H1 (cell line): ENCODE results near the gene CXCL5. TPM values are rescaled to one million over a fixed set of nuclear protein-coding genes. Genes with fewer than 3 reads are reported as not detected.
A peak's percentile ranks its signal among the peaks of the same experiment; 100 is the strongest.

ENCODE experiments used
- CTCF ChIA-PET: fragments of 300-600 bp; sonication (Branson Sonifier 250); formaldehyde crosslinking; loops from one replicate; lab custom pipeline; 2021; ENCODE audit not compliant: partially characterized antibody; lab: Charles Lee
- POLR2A ChIA-PET: fragments of 300-600 bp; sonication (Branson Sonifier 250); formaldehyde crosslinking; loops from one replicate; lab custom pipeline; 2021; ENCODE audit warnings: inconsistent platforms; ENCODE audit not compliant: partially characterized antibody; lab: Charles Lee
- DNase-seq, 2 experiments: peaks; one replicate each; pipeline versions ENCODE4 v3.0.0 to v3.0.0-alpha.2; 2010 to 2022; ENCODE audit warnings: low spot score in 2 of 2, low read depth in 1 of 2, mixed read lengths in 1 of 2
- FAIRE-seq: peaks from 2 replicates; lab custom pipeline; 2011; peaks lifted over from hg19 to GRCh38; lab: Jason Lieb, UNC
- H2AFZ ChIP-seq: 2 replicates; pipeline ENCODE4 v1.8.1; 2012; ENCODE audit warnings: low read length, inconsistent platforms
- H2AK5ac ChIP-seq: 2 replicates; pipeline ENCODE4 v1.6.1; 2013; ENCODE audit warnings: low read depth, low read length
- H2BK120ac ChIP-seq: replicated peaks from 2 replicates; pipeline ENCODE3; 2013; ENCODE audit warnings: low read depth, low read length, inconsistent platforms
- H2BK12ac ChIP-seq: 2 replicates; pipeline ENCODE4 v1.6.1; 2013; ENCODE audit warnings: low read depth, low read length
- H2BK15ac ChIP-seq: 2 replicates; pipeline ENCODE4 v1.6.1; 2013; ENCODE audit warnings: low read length
- H2BK20ac ChIP-seq: 2 replicates; pipeline ENCODE4 v1.6.1; 2013; ENCODE audit warnings: low read length
- H2BK5ac ChIP-seq: 2 replicates; pipeline ENCODE4 v1.6.1; 2013; ENCODE audit warnings: low read depth, low read length
- H3K14ac ChIP-seq: 2 replicates; pipeline ENCODE4 v1.6.1; 2013; ENCODE audit warnings: inconsistent platforms; ENCODE audit not compliant: insufficient read length
- H3K18ac ChIP-seq: 2 replicates; pipeline ENCODE4 v1.6.1; 2013; ENCODE audit warnings: low read length; ENCODE audit errors: extremely low read depth
- H3K23ac ChIP-seq: 2 replicates; pipeline ENCODE4 v1.6.1; 2013; ENCODE audit warnings: inconsistent platforms; ENCODE audit not compliant: insufficient read length
- H3K23me2 ChIP-seq: 2 replicates; pipeline ENCODE4 v1.6.1; 2013; ENCODE audit warnings: low read depth, low read length
- H3K27ac ChIP-seq: 2 replicates; pipeline ENCODE4 v1.6.1; 2011; ENCODE audit warnings: low read depth, low read length, inconsistent platforms
- H3K27me3 ChIP-seq, 4 experiments: replicated peaks in 1 of 4; 1 replicate in 1 of 4; 2 replicates in 3 of 4; pipeline versions ENCODE4 v1.6.1 to v1.8.1; 2011 to 2013; ENCODE audit warnings: low read length in 3 of 4, mild to moderate bottlenecking in 3 of 4, inconsistent platforms in 2 of 4, mixed read lengths in 2 of 4, moderate library complexity in 1 of 4; ENCODE audit not compliant: control insufficient read depth in 3 of 4, insufficient read depth in 3 of 4; ENCODE audit errors: extremely low read depth in 1 of 4
- H3K36me3 ChIP-seq, 4 experiments: 2 replicates each; pipeline versions ENCODE4 v1.6.1 to v1.8.1; 2011 to 2013; ENCODE audit warnings: mild to moderate bottlenecking in 4 of 4, low read length in 3 of 4, moderate library complexity in 2 of 4, control low read depth in 1 of 4, inconsistent platforms in 1 of 4; ENCODE audit not compliant: insufficient read depth in 4 of 4, control insufficient read depth in 2 of 4
- H3K4ac ChIP-seq: replicated peaks from 2 replicates; pipeline ENCODE3; 2013; ENCODE audit warnings: low read length, low read depth, mixed read lengths, inconsistent platforms; ENCODE audit not compliant: insufficient read length
- H3K4me1 ChIP-seq, 4 experiments: replicated peaks in 1 of 4; 1 replicate in 1 of 4; 2 replicates in 3 of 4; pipeline versions ENCODE4 v1.6.1 to v1.8.1; 2011 to 2013; ENCODE audit warnings: low read length in 3 of 4, inconsistent platforms in 2 of 4, mixed read lengths in 1 of 4; ENCODE audit not compliant: insufficient read depth in 4 of 4, control insufficient read depth in 3 of 4
- H3K4me2 ChIP-seq, 2 experiments: 2 replicates each; pipeline versions ENCODE4 v1.6.1 to v1.8.1; 2011 to 2013; ENCODE audit warnings: low read depth in 2 of 2, low read length in 2 of 2, control low read depth in 1 of 2, inconsistent platforms in 1 of 2, mild to moderate bottlenecking in 1 of 2; ENCODE audit not compliant: insufficient read depth in 1 of 2
- H3K4me3 ChIP-seq, 4 experiments: fragments of 200-600, 300-600 bp in 1 of 4; sonication (generic), shearing (Covaris generic), sonication (Bioruptor Twin) in 1 of 4; 2 replicates each; pipeline versions ENCODE4 v1.5.1 to v1.8.1; 2011 to 2016; ENCODE audit warnings: low read length in 4 of 4, low read depth in 3 of 4, control low read depth in 2 of 4, inconsistent platforms in 2 of 4, mild to moderate bottlenecking in 2 of 4, mixed read lengths in 1 of 4, moderate library complexity in 1 of 4; ENCODE audit not compliant: insufficient read depth in 2 of 4; ENCODE audit errors: extremely low read depth in 1 of 4
- H3K56ac ChIP-seq: replicated peaks from 2 replicates; pipeline ENCODE3; 2013; ENCODE audit warnings: low read depth, mild to moderate bottlenecking, mixed read lengths, low read length, inconsistent platforms; ENCODE audit not compliant: insufficient read length
- H3K79me1 ChIP-seq: 2 replicates; pipeline ENCODE4 v1.6.1; 2013; ENCODE audit warnings: low read depth, low read length, control low read depth
- H3K79me2 ChIP-seq, 2 experiments: 2 replicates each; pipeline versions ENCODE4 v1.6.1 to v1.8.1; 2012 to 2013; ENCODE audit warnings: low read length in 2 of 2, mild to moderate bottlenecking in 2 of 2, inconsistent platforms in 1 of 2; ENCODE audit not compliant: insufficient read depth in 2 of 2, control insufficient read depth in 1 of 2
- H3K9ac ChIP-seq, 4 experiments: replicated peaks in 1 of 4; 1 replicate in 1 of 4; 2 replicates in 3 of 4; pipeline versions ENCODE4 v1.6.1 to v1.8.1; 2011 to 2013; ENCODE audit warnings: low read depth in 3 of 4, low read length in 3 of 4, control low read depth in 2 of 4, mild to moderate bottlenecking in 2 of 4, moderate library complexity in 2 of 4, inconsistent platforms in 1 of 4; ENCODE audit errors: extremely low read depth in 1 of 4
- H3K9me3 ChIP-seq, 2 experiments: 2 replicates each; pipeline versions ENCODE4 v1.6.1 to v1.8.1; 2012 to 2013; ENCODE audit warnings: mild to moderate bottlenecking in 2 of 2, moderate library complexity in 2 of 2, control low read depth in 1 of 2, inconsistent platforms in 1 of 2, low read depth in 1 of 2, low read length in 1 of 2, mixed read lengths in 1 of 2; ENCODE audit not compliant: insufficient read depth in 2 of 2
- H4K20me1 ChIP-seq, 2 experiments: replicated peaks in 1 of 2; 2 replicates each; pipeline versions ENCODE3 to v1.8.1; 2011 to 2013; ENCODE audit warnings: inconsistent platforms in 2 of 2, low read length in 2 of 2, mild to moderate bottlenecking in 1 of 2; ENCODE audit not compliant: insufficient read depth in 2 of 2, control insufficient read depth in 1 of 2
- H4K5ac ChIP-seq: 2 replicates; pipeline ENCODE4 v1.6.1; 2013; ENCODE audit warnings: low read length, low read depth, mixed read lengths, inconsistent platforms; ENCODE audit not compliant: insufficient read length
- H4K8ac ChIP-seq: 2 replicates; pipeline ENCODE4 v1.8.0; 2013; ENCODE audit warnings: mild to moderate bottlenecking, moderate library complexity, low read length, inconsistent platforms; ENCODE audit not compliant: insufficient read depth; ENCODE audit errors: extremely low read depth
- H4K91ac ChIP-seq: replicated peaks from 2 replicates; pipeline ENCODE3; 2013; ENCODE audit warnings: low read length, mixed read lengths, inconsistent platforms; ENCODE audit not compliant: insufficient read length
- CBX5 ChIP-seq: fragments of 300-800, 300-1000 bp; sonication (generic); IDR thresholded peaks from 2 replicates; pipeline ENCODE4 v1.7.1; 2016; ENCODE audit warnings: antibody characterized with exemption, low read length, low read depth
- EZH2 ChIP-seq: fragments of 200-600 bp; sonication (generic); IDR thresholded peaks from 2 replicates; pipeline ENCODE4 v1.7.1; 2012; ENCODE audit warnings: low read depth, mild to moderate bottlenecking, moderate library complexity, low read length, inconsistent platforms; ENCODE audit not compliant: severe bottlenecking
- FOSL1 ChIP-seq: IDR thresholded peaks from 2 replicates; pipeline ENCODE4 v1.6.1; 2011; ENCODE audit warnings: mild to moderate bottlenecking, low read depth, low read length, moderate library complexity; ENCODE audit not compliant: insufficient read depth
- HDAC6 ChIP-seq: IDR thresholded peaks from one replicate; pipeline ENCODE4 v1.7.1; 2012; ENCODE audit warnings: low read depth, mild to moderate bottlenecking, inconsistent platforms, low read length, moderate library complexity
- SRF ChIP-seq: IDR thresholded peaks from 2 replicates; pipeline ENCODE4 v1.6.1; 2011; ENCODE audit warnings: mild to moderate bottlenecking, low read depth, low read length, moderate library complexity
- TEAD4 ChIP-seq: IDR thresholded peaks from 2 replicates; pipeline ENCODE4 v1.6.1; 2012; ENCODE audit warnings: low read depth, low read length, inconsistent platforms, mixed read lengths
- WGBS, 2 experiments: shearing (Covaris generic) in 1 of 2; methylation state at CpG; one replicate each; pipeline versions ENCODE4 v1.1.6 to v1.1.7; 2013 to 2015; ENCODE audit warnings: low lambda C conversion rate in 2 of 2, mixed read lengths in 2 of 2, inconsistent platforms in 1 of 2, low coverage in 1 of 2, missing lambda C conversion rate in 1 of 2; ENCODE audit not compliant: insufficient replicate concordance in 2 of 2, insufficient coverage in 1 of 2, insufficient read length in 1 of 2; ENCODE audit errors: extremely low coverage in 1 of 2, missing lambda C conversion rate in 1 of 2; 5-methylcytosine and 5-hydroxymethylcytosine counted together
- polyA plus RNA-seq, 7 experiments: library from polyadenylated mRNA; depleted of rRNA in 3 of 7; stranded (reverse) in 5 of 7; unstranded in 2 of 7; fragments of >200 nt in 5 of 7; fragments of 200-250 nt in 2 of 7; gene quantifications; 1 replicate in 5 of 7; 2 replicates in 1 of 7; 4 replicates in 1 of 7; pipeline versions ENCODE4 v1.2.1 to v1.2.3, GENCODE V29; 2011 to 2013; ENCODE audit warnings: missing spikeins in 2 of 7, mixed read lengths in 2 of 7
- total RNA-seq: library from RNA; stranded (reverse); fragmentation: NEBNext Ultra II Directional; extraction: Animal tissue kit (Norgen Biotek cat#: 25700); gene quantifications from 2 replicates; pipeline ENCODE4 v1.2.1, GENCODE V29; 2021

The CXCL5 gene
- total and polyA plus RNA-seq, 2 of the 8 experiments (the other 6 are each of a cell fraction or from before 2014, with no cell fraction given), result 10.9 to 15.6 TPM

- no peak overlapping the region for H3K18ac ChIP-seq
- no peak overlapping the region for H3K14ac ChIP-seq
- H2BK20ac ChIP-seq, result no peak overlapping the region
- WGBS, 2 experiments, result 52% methylated on average over 4 of the region's 4 CpGs; no CpG with 5 or more reads in 1 of the 2 experiments
- H2BK15ac ChIP-seq, result no peak overlapping the region
- H3K9ac ChIP-seq, result peak overlapping the region in 2 of 4 experiments; percentile 45 to 62; a peak in 3 of 7 replicates
- peaks cover 1 to 14% (median 4%) of the 10 kb centered on the region in 4 experiments; a peak in 4 of 7 replicates for H3K4me1 ChIP-seq
- peaks cover 2% of the 10 kb centered on the region; the same call in 1 of the 2 replicates for H3K23me2 ChIP-seq
- no peak overlapping the region for H4K5ac ChIP-seq
- peak overlapping the region; percentile 64 to 80 for H3K4me2 ChIP-seq
- H3K23ac ChIP-seq, result no peak overlapping the region
- no peak overlapping the region for H2AK5ac ChIP-seq
- POLR2A ChIA-PET, result interaction anchor here (1.2 to 4.7 kb wide), 7 partner anchors 11 to 203 kb away, joined by 3 to 17 read pairs (median 5); partner anchors contain the start of genes CXCL5 and CXCL6
- H3K4me3 ChIP-seq, result peak overlapping the region; percentile 61 to 92 (median 73); a peak in 7 of 8 replicates
- H2BK5ac ChIP-seq, result no peak overlapping the region
- H3K4ac ChIP-seq, result no peak overlapping the region
- peak overlapping the region; percentile 95 for H2AFZ ChIP-seq
- H3K79me1 ChIP-seq, result no peaks in the 10 kb centered on the region
- H4K8ac ChIP-seq, result no peak overlapping the region
- H4K91ac ChIP-seq, result no peak overlapping the region
- no peak for TF ChIP-seq HDAC6
- no peak for TF ChIP-seq TEAD4
- TF ChIP-seq SRF, result no peak
- TF ChIP-seq FOSL1, result no peak
- TF ChIP-seq CBX5, result no peak
- no peak for TF ChIP-seq EZH2
- CTCF ChIA-PET, result interaction anchor here (0.7 to 4.3 kb wide), 12 partner anchors 11 to 175 kb away, joined by 3 to 18 read pairs (median 5); partner anchors contain the start of genes CXCL2 and CXCL5
- H2BK120ac ChIP-seq, result no peak overlapping the region
- FAIRE-seq (peak; percentile 13), DNase-seq (no peak)
- no peak overlapping the region for H3K27ac ChIP-seq
- no peak overlapping the region for H2BK12ac ChIP-seq
- H3K79me2 ChIP-seq, result no peaks in the 10 kb centered on the region
- no peaks in the 10 kb centered on the region for H3K9me3 ChIP-seq
- H3K56ac ChIP-seq, result no peak overlapping the region
- H3K36me3 ChIP-seq, result no peaks in the 10 kb centered on the region; a peak in 1 of 8 replicates
- H4K20me1 ChIP-seq, result no peaks in the 10 kb centered on the region
- H3K27me3 ChIP-seq, result no peaks in the 10 kb centered on the region
Observed at GRCh38 chr4:74039315-74039763, 40.9 kb upstream of the CXCL5 start.
